ENCODE results near the gene KIF2A. TPM values are rescaled to one million over a fixed set of nuclear protein-coding genes. Genes with fewer than 3 reads are reported as not detected.
A peak's percentile ranks its signal among the peaks of the same experiment; 100 is the strongest.

Gene KIF2A
- total RNA-seq (ENCODE audit: low replicate concordance): 45.4 and 58.5 TPM in 2 replicates
- long read RNA-seq, transcript KIF2A-202 (20 exons, 2,539 nt): major isoform, 6 of 27 reads
- long read RNA-seq, partial matches to known transcripts: 10 of 27 reads
- long read RNA-seq, other reads (novel, unspliced or antisense): 10 of 27 reads

DNA sequence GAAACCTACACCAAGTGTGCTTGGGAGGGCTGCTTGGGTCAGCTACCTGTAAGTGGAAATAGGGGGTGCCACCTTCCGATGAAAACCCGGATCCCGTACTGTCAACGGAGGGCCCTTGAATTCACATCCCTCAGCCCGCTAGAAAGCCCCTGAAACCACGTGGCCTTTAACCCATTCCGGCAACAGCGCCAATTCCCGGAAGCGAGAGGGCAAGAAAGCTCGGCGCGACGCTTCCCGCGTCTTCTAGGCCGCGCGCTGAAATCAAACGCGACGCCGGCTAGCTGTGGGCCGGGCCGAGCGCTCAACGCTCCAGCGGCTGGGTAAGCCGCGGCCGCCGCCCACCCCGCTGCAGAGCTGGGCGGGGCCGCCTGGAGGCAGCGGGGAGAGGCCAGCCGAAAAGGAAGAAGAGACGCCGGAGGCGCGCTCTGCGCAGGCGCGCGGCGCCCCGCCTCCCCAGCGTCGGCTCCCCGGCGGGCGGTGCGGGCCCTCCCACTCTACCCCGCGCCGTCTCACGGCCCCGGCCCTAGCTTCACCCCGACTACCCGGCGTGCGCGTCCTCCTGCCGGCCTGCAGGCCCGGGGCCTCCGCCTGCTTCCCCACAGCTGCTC is at the start of gene KIF2A:
Gene KIF2A (plus strand): TSS at position 492 of the 608 bp plus-strand sequence. CDS start 267 bp downstream, outside the sequence.
- Mint-ChIP-seq H3K36me3 (peaks cover 17% of the 10 kb centered on the region), H3K4me1 (ENCODE audit: unreplicated experiment) (peaks cover 27% of the 10 kb centered on the region), H3K4me3 (peak within 1 kb of the TSS; percentile 100), H3K27me3 (no peaks in the 10 kb centered on the region), H3K9me3 (no peaks in the 10 kb centered on the region), H3K27ac (peak within 1 kb of the TSS; percentile 98)
- peak; percentile 16 for TF ChIP-seq CTCF (conservative IDR thresholded peaks at IDR 0.05)
- DNase-seq (ENCODE audit: extremely low spot score, unreplicated experiment): peak; percentile 94

DNA sequence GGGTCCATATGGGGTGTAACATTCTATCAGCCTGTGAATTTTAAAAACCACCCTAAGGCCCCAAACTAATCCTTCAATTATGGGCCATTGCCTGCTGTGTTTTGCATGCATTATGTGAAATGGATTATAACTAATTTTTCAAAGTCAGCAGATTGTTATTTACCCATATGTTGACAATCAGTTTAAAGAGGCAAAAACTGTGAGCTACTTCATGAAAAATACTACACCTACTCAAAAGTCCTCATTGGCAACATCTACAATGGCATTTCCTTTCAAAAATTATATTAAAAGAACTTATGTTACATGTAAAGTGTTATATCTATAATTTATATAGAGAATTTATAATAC is 49.0 kb upstream of the KIF2A start:
- Mint-ChIP-seq H3K27ac (no peak overlapping the region), H3K9me3 (peaks cover 4% of the 10 kb centered on the region)
- no peak for DNase-seq (ENCODE audit: extremely low spot score, unreplicated experiment)

GRCh38 chr5:62258654-62259053 is 47.4 kb upstream of the KIF2A start:
- H3K27me3 Mint-ChIP-seq: peaks cover 7% of the 10 kb centered on the region
- peaks cover 15% of the 10 kb centered on the region for H3K4me1 Mint-ChIP-seq (ENCODE audit: unreplicated experiment)
- no peaks in the 10 kb centered on the region for H3K36me3 Mint-ChIP-seq
- H3K4me3 Mint-ChIP-seq: no peak overlapping the region
- DNase-seq (ENCODE audit: extremely low spot score, unreplicated experiment): no peak
- peaks cover 4% of the 10 kb centered on the region for H3K9me3 Mint-ChIP-seq
- no peak for TF ChIP-seq CTCF (conservative IDR thresholded peaks at IDR 0.05)
- no peak overlapping the region for H3K27ac Mint-ChIP-seq

More for the DNA sequence above, 49.0 kb upstream of the KIF2A start:
- peaks cover 15% of the 10 kb centered on the region for H3K4me1 Mint-ChIP-seq (ENCODE audit: unreplicated experiment)
- no peak for TF ChIP-seq CTCF (conservative IDR thresholded peaks at IDR 0.05)
- H3K36me3 Mint-ChIP-seq: no peaks in the 10 kb centered on the region
- no peak overlapping the region for H3K4me3 Mint-ChIP-seq
- peaks cover 7% of the 10 kb centered on the region for H3K27me3 Mint-ChIP-seq

GRCh38 chr5:62259699-62260250 is 46.2 kb upstream of the KIF2A start:
- H3K4me1 Mint-ChIP-seq (ENCODE audit: unreplicated experiment): peaks cover 15% of the 10 kb centered on the region
- H3K9me3 Mint-ChIP-seq: no peaks in the 10 kb centered on the region

DNA sequence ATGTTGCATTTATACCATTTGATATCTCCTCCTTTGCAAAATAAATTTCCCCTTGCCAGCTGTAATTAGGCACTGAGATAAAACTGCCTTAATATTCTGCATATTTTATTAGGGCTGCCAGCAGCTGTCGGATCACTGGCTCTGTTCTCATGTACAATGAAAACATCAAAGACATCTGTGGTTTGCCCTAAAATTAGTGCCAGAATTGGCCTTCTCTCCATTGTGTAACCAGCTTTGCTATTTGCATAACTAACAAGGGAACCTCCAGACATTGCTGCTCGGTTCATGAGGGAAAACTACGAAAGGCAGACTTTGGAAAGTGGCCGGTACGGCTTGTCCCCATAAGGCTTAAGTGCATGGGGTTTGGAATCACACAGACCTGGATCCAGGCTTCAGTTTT is 45.5 kb upstream of the KIF2A start:
- Mint-ChIP-seq H3K27ac (no peak overlapping the region), H3K4me3 (no peak overlapping the region), H3K36me3 (no peaks in the 10 kb centered on the region), H3K9me3 (no peaks in the 10 kb centered on the region), H3K27me3 (peaks cover 7% of the 10 kb centered on the region), H3K4me1 (ENCODE audit: unreplicated experiment) (peaks cover 15% of the 10 kb centered on the region)
- DNase-seq (ENCODE audit: extremely low spot score, unreplicated experiment): no peak
- no peak for TF ChIP-seq CTCF (conservative IDR thresholded peaks at IDR 0.05)

More at GRCh38 chr5:62259699-62260250, 46.2 kb upstream of the KIF2A start:
- no peak overlapping the region for H3K27ac Mint-ChIP-seq
- TF ChIP-seq CTCF (conservative IDR thresholded peaks at IDR 0.05): no peak
- H3K4me3 Mint-ChIP-seq: no peak overlapping the region
- peaks cover 7% of the 10 kb centered on the region for H3K27me3 Mint-ChIP-seq
- DNase-seq (ENCODE audit: extremely low spot score, unreplicated experiment): no peak
- no peaks in the 10 kb centered on the region for H3K36me3 Mint-ChIP-seq

Data from type B pancreatic cell (in vitro differentiated cells).